GM21381 (cell line): ENCODE measurements around the gene ATOH1.

ENCODE experiments used
- ATAC-seq: cut with Tn5 transposase; IDR thresholded peaks from one replicate; pipeline ENCODE4 v1.9.1; 2021; ENCODE audit warnings: mild to moderate bottlenecking, moderate library complexity; ENCODE audit not compliant: unreplicated experiment

Gene ATOH1

DNA sequence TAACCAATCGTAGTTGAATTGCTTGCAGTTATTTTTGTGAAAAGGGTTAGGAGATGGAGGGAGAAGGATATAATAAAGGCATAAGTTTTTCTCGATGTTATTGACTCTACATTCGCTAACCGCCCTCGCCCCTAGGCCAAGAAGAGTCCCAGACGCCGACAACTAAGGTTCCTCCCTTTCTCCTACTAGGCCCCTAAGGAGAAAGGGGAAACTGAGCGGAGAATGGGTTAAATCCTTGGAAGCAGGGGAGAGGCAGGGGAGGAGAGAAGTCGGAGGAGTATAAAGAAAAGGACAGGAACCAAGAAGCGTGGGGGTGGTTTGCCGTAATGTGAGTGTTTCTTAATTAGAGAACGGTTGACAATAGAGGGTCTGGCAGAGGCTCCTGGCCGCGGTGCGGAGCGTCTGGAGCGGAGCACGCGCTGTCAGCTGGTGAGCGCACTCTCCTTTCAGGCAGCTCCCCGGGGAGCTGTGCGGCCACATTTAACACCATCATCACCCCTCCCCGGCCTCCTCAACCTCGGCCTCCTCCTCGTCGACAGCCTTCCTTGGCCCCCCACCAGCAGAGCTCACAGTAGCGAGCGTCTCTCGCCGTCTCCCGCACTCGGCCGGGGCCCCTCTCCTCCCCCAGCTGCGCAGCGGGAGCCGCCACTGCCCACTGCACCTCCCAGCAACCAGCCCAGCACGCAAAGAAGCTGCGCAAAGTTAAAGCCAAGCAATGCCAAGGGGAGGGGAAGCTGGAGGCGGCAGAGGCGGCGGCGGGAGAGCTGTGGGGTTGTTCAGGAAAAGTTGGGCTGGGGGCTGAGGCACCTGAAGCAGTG, 5.9 kb downstream of the ATOH1 start:
- no peak for ATAC-seq

DNA sequence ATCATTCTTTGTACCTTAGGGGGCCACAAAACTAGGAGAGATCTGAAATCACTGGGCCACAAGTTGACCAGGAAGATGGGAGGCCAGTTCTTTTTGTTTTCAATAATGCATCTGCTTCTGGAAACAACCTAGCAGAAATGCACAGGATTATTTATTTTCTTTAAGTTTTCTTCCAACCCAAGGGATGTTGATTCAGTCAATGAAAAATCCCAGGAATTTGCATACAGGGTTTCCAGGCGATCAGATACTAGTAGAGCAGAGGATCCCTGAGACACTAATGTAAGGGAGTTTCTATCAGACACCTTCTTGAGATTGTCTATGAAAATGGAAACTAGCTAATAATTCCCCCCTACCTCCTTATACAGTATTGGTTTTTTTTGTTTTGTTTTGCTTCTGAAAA, 7.4 kb downstream of the ATOH1 start:
- no peak for ATAC-seq

DNA sequence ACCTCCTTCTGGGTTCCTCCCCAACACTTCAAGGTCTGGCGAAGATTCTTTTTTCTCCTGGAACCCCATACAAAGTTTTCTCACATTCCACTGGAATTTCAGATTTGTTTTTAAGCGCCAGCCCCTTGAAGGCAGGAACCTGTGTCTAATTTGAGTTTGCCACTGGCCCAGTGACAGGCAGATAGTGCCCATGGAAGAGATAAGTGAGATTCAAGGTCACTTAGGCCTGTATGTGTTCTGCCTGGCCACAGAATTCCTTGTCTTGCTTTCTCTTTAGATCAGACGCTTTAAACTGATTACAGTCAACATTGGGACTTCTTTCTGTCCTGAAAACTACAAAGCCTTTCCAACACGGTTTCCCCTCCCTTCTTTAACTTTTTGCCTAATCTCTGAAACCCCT, 11.2 kb downstream of the ATOH1 start:
- ATAC-seq = no peak

DNA sequence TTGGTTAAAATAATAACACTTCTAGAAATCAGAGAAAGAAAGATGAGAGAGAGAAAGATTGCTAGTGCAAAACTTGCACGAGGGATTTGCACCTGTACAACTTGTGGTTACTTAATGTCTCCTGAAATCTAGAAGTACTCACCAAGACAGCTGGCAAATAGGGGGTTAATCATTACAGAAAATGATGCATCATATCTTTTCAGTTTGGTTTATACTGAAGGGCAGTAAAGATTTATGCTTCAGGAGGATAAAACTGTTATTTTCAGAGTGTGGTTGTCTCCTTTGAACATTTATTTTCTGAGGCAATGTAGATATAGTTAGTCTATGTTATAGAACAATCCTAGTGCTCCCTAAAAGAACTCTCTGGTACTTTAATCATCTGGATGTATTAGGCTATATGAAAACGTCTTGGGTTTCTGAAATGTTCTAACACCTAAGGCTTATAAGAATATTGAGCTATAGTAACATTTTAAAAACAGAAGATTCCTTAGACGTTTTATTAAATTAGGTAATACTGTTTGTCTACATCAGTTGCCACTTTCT, 13.3 kb downstream of the ATOH1 start:
- no peak for ATAC-seq

DNA sequence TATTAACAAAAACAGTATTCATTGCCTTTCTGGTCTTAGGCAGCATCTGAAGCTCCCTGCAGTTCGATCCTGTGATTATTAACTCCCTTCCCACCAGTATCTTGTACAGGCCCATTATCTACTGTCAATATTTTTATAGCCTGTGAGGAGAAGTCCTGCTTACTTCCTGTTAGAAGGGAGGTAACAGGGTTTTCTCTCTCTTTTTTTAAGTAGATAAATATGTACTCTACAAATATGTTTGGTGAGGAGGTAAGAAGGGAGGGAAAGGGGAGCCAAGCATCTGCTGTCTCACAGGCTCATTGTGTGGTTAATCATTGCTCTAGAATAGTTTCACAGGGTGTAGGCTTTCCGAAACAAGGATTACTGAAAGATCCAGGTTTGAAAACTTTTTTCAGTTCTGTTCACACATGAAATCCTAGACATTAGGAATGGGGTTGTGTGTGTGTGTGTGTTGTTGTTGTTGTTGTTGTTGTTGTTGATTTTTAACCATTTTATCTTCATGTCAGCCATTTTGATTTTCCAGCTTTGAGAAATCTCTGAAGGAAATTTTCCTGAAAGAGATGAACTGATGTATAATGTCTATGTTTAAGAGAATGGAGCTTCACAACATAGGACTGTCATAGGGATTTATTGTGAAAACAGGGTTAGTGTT, 14.2 kb downstream of the ATOH1 start:
- ATAC-seq = no peak

DNA sequence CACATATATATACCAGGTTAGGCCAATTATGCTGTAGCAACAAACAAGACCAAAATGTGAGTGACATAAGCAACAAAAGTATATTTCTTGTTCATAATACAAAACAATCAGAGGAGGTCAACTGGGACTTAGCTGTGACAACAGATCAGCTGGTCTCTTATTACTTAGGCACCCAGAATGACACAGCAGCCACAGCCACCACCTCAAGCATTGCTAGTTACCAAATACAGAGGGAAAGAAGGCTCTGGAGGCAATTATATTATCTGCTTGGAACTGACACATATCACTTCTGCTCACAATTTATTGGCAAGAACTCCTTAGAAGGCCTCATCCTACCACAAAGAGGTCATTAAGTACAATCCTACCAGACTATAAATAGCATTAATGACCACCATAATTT, 15.2 kb downstream of the ATOH1 start:
- no peak for ATAC-seq

DNA sequence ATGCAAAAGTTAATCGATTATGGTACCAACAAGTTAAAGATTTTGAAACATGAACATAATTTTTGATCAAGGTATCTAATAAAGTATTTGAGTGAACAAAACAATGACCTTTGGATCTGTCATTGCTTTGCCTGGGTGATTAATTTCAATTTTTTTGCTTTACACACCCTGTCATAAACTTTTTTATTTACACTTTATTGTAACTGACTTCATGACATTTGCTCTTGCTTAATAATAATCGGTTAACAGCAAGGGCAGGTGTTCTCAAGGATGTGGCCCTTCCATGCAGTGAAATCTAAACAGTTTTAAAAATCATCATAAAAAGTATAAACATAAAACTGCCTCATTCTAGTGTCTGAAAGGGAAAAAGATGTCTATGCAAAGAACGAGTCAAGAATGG, 24.1 kb downstream of the ATOH1 start:
- ATAC-seq = no peak

DNA sequence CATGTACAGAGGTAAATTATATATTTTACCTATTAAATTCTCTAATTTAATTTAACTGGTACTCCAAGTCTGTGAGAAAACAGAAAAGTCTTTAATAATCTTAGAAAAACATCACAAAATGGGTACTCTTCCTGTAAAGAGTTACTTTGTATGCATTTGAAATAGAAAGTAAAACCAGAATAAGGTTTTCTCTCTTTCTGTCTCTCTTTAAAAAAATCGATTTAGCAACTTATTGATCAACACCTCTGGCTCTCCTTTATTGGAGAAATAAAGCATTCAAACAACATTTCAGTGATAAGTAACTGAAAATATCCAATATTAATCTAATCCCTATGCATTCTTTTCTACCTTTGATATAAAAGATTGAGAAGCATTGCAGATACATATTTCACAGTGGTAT, 27.4 kb downstream of the ATOH1 start:
- no peak for ATAC-seq

DNA sequence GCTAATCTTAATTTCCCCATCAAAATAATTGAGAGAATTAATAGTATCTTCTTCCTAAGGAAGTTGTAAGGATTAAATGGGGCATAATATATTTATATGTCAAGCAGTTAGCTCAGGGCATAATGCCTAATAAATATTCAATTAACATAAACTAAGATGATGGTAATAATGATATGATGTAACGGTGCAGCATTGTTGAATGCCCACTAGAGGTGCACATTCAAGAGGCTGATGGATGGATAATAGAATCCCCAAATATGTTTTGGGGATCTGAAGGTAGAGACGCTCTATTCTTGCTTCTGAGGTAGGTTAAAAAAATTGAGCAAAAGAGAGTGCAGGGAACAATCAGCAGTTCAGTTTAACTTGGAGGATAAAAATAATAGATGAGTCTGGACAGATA, 37.1 kb downstream of the ATOH1 start:
- ATAC-seq = no peak

DNA sequence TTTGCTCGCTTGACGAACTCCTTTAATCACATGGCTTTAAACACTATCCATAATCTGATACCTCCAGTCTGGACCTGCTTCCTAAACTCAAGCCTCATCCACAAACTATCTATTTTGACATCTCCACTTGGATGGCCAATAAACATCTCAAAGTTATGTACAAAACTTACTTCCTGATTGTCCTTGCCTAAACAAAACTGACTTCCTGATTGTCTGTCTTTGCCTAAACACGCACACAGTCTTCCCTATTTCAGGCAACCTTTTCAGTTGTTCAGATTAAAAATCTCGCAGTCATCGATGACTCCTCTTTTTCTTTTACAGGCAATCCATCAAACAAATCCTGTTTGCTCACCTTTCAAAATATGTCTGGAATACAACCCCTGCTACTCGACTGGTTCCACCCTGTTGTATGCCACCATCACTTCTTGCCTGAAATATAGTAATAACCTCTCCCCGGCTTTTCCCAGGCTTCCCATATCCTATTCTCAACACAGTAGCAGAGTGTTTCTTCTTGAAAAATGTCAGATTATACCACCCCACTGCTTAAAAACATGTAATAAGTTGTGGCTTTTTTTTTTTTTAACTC, 39.0 kb downstream of the ATOH1 start:
- ATAC-seq = no peak

DNA sequence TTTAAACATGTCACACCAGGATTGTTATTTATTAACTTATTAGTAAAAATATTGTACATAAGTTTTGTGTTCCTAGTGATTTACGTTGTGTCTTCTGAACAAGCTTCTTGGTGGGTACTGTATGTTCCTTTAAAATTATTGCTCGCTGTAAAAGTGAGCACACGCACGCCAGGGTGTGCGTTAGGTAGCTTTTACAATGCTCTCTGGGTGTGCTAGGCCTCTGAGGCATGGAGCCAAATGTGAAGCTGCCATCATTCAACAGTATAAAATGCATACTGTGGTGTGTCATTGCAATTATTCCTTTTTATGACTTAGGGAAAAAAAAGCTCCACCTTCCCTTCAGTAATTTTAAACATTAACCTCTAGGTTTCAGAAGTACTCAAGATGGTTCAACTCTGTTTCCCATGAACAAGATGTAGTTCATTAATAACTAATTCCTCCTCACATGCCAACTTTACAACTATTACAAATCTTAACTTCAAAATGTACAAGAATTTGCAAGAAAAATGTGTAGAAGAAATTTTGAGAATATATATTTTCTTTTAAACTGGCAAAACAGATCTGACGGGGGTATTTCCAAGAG, 42.4 kb downstream of the ATOH1 start:
- no peak for ATAC-seq

DNA sequence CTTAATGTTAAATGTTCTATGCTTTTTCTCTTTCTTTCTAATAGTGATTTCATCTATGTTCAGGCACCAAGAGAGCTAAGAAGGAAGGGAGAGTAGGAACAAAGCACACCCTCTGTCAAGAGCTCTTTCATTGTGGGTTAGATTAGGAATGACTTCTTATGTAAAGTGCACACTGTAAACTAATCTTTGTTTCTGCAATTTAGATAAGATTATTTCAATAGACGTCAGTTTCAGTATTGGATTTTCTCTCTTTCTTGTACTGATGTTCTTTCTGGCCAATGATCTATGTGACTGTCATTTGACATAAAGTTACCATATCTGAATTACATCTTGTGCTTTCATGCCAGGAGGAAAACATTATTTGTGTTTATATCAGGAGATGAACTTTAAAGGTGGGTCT, 48.2 kb downstream of the ATOH1 start:
- no peak for ATAC-seq

DNA sequence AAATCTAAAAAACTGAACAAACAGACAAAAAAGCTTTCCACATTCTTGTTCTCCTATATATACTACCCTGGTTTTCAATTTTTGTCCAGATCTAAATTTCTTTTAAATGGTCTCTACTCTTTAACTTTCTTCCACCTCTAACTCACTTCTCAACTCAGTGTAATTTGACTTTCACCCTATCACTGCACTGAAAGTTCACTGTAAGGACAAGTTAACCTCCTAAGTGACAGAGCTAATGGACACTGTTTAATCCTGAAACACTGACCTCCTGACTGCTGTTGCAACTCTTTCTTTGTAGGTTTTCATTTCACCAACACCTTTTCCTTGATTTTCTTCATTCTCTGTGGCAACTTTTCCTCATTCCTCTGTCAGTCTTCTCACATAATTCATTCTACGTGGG, 50.0 kb downstream of the ATOH1 start:
- ATAC-seq = no peak

DNA sequence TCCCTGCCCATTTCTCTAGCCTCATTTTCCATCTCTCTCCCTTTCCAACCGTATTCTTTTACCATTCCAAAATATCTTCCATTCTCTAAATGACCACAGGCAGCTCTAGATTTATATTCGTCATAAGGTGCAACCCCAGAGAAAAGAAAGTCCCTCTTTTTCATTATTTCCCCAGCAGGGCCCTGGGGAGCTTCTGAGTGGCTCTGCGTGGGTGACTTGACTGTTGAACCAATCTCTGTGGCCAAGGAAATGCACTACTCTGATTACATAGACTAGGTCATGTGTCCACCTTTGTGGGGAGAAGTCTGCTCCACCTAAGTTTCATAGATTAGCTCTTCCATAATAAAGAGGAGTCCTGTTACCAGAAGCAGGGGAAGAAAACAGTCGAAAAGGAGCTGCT, 51.4 kb downstream of the ATOH1 start:
- ATAC-seq = no peak
